HepG2 (cell line): ENCODE measurements around the gene PPA1. TPM values are rescaled to one million over a fixed set of nuclear protein-coding genes. Genes with fewer than 3 reads are reported as not detected.

ENCODE experiments used
- ARID2 ChIP-seq: sonication (generic); formaldehyde crosslinking; IDR thresholded peaks from 2 replicates; pipeline ENCODE4 v1.8.1; 2022; ENCODE audit warnings: mild to moderate bottlenecking, missing genetic modification reagents, borderline replicate concordance
- ATF1 ChIP-seq: IDR thresholded peaks from 2 replicates; pipeline ENCODE4 v1.6.1; 2016; ENCODE audit warnings: mild to moderate bottlenecking, control low read depth
- ATRX ChIP-seq: sonication (generic); formaldehyde crosslinking; IDR thresholded peaks from 2 replicates; pipeline ENCODE4 v1.4.0; 2020; ENCODE audit warnings: missing genetic modification reagents, borderline replicate concordance
- GABPB1 ChIP-seq: IDR thresholded peaks from 2 replicates; pipeline ENCODE4 v1.6.1; 2016; ENCODE audit warnings: mild to moderate bottlenecking, missing genetic modification reagents, moderate library complexity, missing compliant biosample characterization
- NFKBIZ ChIP-seq: IDR thresholded peaks from 2 replicates; pipeline ENCODE4 v1.6.1; 2018; ENCODE audit warnings: missing genetic modification reagents, missing compliant biosample characterization
- RXRA ChIP-seq: sonication (generic); formaldehyde crosslinking; IDR thresholded peaks from 2 replicates; pipeline ENCODE4 v1.5.1; 2020; ENCODE audit warnings: missing genetic modification reagents
- SAFB2 ChIP-seq: sonication (generic); formaldehyde crosslinking; IDR thresholded peaks from 2 replicates; pipeline ENCODE4 v1.5.1; 2020; ENCODE audit warnings: missing genetic modification reagents, low read depth, mild to moderate bottlenecking, borderline replicate concordance
- SP5 ChIP-seq: IDR thresholded peaks from 2 replicates; pipeline ENCODE4 v1.6.1; 2016; ENCODE audit warnings: low read depth, borderline replicate concordance
- ZNF121 ChIP-seq: sonication (generic); formaldehyde crosslinking; IDR thresholded peaks from 2 replicates; pipeline ENCODE4 v1.5.0; 2020; ENCODE audit warnings: mild to moderate bottlenecking, missing genetic modification reagents
- ZNF44 ChIP-seq: sonication (generic); formaldehyde crosslinking; IDR thresholded peaks from 2 replicates; pipeline ENCODE4 v1.5.1; 2020; ENCODE audit warnings: mild to moderate bottlenecking, missing genetic modification reagents
- ZNF441 ChIP-seq: sonication (generic); formaldehyde crosslinking; IDR thresholded peaks from 2 replicates; pipeline ENCODE4 v1.7.0; 2021; ENCODE audit warnings: missing genetic modification reagents, borderline replicate concordance
- ZNF562 ChIP-seq: sonication (generic); formaldehyde crosslinking; IDR thresholded peaks from 2 replicates; pipeline ENCODE4 v1.8.0; 2022; ENCODE audit warnings: missing genetic modification reagents, borderline replicate concordance
- polyA plus RNA-seq, 8 experiments: library from polyadenylated mRNA; depleted of rRNA in 3 of 8; stranded (reverse) in 7 of 8; unstranded in 1 of 8; fragments of >200 nt; fragmentation: Illumina TruSeq in 4 of 8; extraction: Trizol in 4 of 8; gene quantifications; 2 replicates each; pipeline versions ENCODE4 v1.2.1 to v1.2.3, GENCODE V29; 2011 to 2016; ENCODE audit warnings: low read depth in 4 of 8, missing spikeins in 1 of 8, mixed read lengths in 1 of 8; ENCODE audit not compliant: insufficient read depth in 1 of 8
- total RNA-seq, 5 experiments: library from RNA; depleted of rRNA; stranded (reverse); fragments of >200 nt; fragmentation: Illumina TruSeq; extraction: Trizol; gene quantifications; 2 replicates each; pipeline ENCODE4 v1.2.3, GENCODE V29; 2016; ENCODE audit warnings: low read depth in 1 of 5
- TF ChIP-seq, protein P1 (sequence below): sonication (generic); formaldehyde crosslinking; IDR thresholded peaks from 2 replicates; pipeline ENCODE4 v1.8.0; 2022; ENCODE audit warnings: missing genetic modification reagents, mild to moderate bottlenecking, moderate library complexity, borderline replicate concordance
- TF ChIP-seq, protein P2 (sequence below): sonication (generic); formaldehyde crosslinking; IDR thresholded peaks from 2 replicates; pipeline ENCODE4 v1.4.0; 2020; ENCODE audit warnings: missing genetic modification reagents
- TF ChIP-seq, protein P3 (sequence below): sonication (generic); formaldehyde crosslinking; conservative IDR thresholded peaks from 2 replicates; pipeline ENCODE4 v1.5.0; 2020; ENCODE audit warnings: missing genetic modification reagents
- TF ChIP-seq, protein P4 (sequence below): sonication (generic); formaldehyde crosslinking; IDR thresholded peaks from 2 replicates; pipeline ENCODE4 v1.4.0; 2020; ENCODE audit warnings: mild to moderate bottlenecking, missing genetic modification reagents
- TF ChIP-seq, protein P5 (sequence below): sonication (generic); formaldehyde crosslinking; IDR thresholded peaks from 2 replicates; pipeline ENCODE4 v1.4.0; 2020; ENCODE audit warnings: mild to moderate bottlenecking, missing genetic modification reagents

The PPA1 gene
- total and polyA plus RNA-seq, 2 of the 13 experiments (the other 11 are each of a cell fraction or from before 2014, with no cell fraction given) = 136 to 250 TPM

DNA sequence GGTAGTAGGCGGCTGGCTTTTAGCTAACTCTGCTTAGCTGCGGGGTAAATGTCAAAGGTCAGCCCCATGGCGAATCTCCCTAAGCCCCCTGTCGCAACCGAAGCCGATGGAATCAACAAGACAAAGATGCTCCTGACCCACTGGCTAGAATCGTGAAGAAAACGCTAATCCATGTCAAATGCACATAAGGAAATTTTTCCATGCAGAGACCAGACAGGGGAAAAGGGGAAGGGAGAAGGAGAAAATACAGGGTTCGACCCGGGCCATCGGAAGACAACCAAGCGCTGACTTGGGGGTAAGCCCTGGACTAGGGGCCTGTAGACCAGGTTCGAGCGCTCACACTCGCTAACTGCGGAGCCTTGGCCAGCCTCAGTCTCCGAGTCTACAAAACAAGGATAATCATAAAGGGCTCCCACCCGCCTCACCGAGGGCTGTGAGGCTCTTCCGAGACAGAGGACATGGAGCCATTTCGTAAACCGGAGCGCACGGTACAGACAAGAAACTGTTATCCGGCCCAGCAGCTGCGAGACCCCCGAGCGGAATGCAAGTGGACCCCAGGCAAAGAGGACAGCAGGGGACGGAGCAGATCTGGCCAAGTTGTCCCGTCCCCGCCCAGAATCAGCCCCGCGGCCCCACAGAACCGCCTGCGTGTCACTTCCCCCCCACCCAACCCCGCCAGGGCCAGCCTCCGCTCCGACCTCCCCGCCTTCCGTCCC lies 63.4 kb downstream of the PPA1 start (continued):
- TF ChIP-seq, protein P1, sequence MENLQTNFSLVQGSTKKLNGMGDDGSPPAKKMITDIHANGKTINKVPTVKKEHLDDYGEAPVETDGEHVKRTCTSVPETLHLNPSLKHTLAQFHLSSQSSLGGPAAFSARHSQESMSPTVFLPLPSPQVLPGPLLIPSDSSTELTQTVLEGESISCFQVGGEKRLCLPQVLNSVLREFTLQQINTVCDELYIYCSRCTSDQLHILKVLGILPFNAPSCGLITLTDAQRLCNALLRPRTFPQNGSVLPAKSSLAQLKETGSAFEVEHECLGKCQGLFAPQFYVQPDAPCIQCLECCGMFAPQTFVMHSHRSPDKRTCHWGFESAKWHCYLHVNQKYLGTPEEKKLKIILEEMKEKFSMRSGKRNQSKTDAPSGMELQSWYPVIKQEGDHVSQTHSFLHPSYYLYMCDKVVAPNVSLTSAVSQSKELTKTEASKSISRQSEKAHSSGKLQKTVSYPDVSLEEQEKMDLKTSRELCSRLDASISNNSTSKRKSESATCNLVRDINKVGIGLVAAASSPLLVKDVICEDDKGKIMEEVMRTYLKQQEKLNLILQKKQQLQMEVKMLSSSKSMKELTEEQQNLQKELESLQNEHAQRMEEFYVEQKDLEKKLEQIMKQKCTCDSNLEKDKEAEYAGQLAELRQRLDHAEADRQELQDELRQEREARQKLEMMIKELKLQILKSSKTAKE (CRISPR knock-in tag) = no peak
- TF ChIP-seq, protein P2, sequence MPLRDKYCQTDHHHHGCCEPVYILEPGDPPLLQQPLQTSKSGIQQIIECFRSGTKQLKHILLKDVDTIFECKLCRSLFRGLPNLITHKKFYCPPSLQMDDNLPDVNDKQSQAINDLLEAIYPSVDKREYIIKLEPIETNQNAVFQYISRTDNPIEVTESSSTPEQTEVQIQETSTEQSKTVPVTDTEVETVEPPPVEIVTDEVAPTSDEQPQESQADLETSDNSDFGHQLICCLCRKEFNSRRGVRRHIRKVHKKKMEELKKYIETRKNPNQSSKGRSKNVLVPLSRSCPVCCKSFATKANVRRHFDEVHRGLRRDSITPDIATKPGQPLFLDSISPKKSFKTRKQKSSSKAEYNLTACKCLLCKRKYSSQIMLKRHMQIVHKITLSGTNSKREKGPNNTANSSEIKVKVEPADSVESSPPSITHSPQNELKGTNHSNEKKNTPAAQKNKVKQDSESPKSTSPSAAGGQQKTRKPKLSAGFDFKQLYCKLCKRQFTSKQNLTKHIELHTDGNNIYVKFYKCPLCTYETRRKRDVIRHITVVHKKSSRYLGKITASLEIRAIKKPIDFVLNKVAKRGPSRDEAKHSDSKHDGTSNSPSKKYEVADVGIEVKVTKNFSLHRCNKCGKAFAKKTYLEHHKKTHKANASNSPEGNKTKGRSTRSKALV (CRISPR knock-in tag) = no peak
- TF ChIP-seq RXRA (CRISPR knock-in tag) (no peak), ZNF121 (CRISPR knock-in tag) (peak; percentile 86; the same call in 1 of the 2 replicates), ZNF44 (CRISPR knock-in tag) (no peak), SAFB2 (CRISPR knock-in tag) (no peak), ZNF562 (no peak), ATRX (CRISPR knock-in tag) (no peak), ATF1 (CRISPR knock-in tag) (no peak), NFKBIZ (CRISPR knock-in tag) (no peak), ZNF441 (no peak), ARID2 (CRISPR knock-in tag) (no peak), GABPB1 (no peak), SP5 (CRISPR knock-in tag) (no peak)
- TF ChIP-seq, protein P3, sequence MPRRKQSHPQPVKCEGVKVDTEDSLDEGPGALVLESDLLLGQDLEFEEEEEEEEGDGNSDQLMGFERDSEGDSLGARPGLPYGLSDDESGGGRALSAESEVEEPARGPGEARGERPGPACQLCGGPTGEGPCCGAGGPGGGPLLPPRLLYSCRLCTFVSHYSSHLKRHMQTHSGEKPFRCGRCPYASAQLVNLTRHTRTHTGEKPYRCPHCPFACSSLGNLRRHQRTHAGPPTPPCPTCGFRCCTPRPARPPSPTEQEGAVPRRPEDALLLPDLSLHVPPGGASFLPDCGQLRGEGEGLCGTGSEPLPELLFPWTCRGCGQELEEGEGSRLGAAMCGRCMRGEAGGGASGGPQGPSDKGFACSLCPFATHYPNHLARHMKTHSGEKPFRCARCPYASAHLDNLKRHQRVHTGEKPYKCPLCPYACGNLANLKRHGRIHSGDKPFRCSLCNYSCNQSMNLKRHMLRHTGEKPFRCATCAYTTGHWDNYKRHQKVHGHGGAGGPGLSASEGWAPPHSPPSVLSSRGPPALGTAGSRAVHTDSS (CRISPR knock-in tag) = no peak
- TF ChIP-seq, protein P4, sequence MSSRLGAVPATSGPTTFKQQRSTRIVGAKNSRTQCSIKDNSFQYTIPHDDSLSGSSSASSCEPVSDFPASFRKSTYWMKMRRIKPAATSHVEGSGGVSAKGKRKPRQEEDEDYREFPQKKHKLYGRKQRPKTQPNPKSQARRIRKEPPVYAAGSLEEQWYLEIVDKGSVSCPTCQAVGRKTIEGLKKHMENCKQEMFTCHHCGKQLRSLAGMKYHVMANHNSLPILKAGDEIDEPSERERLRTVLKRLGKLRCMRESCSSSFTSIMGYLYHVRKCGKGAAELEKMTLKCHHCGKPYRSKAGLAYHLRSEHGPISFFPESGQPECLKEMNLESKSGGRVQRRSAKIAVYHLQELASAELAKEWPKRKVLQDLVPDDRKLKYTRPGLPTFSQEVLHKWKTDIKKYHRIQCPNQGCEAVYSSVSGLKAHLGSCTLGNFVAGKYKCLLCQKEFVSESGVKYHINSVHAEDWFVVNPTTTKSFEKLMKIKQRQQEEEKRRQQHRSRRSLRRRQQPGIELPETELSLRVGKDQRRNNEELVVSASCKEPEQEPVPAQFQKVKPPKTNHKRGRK (CRISPR knock-in tag) = no peak
- TF ChIP-seq, protein P5, sequence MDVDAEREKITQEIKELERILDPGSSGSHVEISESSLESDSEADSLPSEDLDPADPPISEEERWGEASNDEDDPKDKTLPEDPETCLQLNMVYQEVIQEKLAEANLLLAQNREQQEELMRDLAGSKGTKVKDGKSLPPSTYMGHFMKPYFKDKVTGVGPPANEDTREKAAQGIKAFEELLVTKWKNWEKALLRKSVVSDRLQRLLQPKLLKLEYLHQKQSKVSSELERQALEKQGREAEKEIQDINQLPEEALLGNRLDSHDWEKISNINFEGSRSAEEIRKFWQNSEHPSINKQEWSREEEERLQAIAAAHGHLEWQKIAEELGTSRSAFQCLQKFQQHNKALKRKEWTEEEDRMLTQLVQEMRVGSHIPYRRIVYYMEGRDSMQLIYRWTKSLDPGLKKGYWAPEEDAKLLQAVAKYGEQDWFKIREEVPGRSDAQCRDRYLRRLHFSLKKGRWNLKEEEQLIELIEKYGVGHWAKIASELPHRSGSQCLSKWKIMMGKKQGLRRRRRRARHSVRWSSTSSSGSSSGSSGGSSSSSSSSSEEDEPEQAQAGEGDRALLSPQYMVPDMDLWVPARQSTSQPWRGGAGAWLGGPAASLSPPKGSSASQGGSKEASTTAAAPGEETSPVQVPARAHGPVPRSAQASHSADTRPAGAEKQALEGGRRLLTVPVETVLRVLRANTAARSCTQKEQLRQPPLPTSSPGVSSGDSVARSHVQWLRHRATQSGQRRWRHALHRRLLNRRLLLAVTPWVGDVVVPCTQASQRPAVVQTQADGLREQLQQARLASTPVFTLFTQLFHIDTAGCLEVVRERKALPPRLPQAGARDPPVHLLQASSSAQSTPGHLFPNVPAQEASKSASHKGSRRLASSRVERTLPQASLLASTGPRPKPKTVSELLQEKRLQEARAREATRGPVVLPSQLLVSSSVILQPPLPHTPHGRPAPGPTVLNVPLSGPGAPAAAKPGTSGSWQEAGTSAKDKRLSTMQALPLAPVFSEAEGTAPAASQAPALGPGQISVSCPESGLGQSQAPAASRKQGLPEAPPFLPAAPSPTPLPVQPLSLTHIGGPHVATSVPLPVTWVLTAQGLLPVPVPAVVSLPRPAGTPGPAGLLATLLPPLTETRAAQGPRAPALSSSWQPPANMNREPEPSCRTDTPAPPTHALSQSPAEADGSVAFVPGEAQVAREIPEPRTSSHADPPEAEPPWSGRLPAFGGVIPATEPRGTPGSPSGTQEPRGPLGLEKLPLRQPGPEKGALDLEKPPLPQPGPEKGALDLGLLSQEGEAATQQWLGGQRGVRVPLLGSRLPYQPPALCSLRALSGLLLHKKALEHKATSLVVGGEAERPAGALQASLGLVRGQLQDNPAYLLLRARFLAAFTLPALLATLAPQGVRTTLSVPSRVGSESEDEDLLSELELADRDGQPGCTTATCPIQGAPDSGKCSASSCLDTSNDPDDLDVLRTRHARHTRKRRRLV (CRISPR knock-in tag) = no peak
